HG03045 (cell line): ENCODE results near the gene SURF6.

Source experiments
- ATAC-seq: cut with Tn5 transposase; IDR thresholded peaks from one replicate; pipeline ENCODE4 v1.9.1; 2021; ENCODE audit warnings: mild to moderate bottlenecking, moderate library complexity; ENCODE audit not compliant: unreplicated experiment

The SURF6 gene

DNA sequence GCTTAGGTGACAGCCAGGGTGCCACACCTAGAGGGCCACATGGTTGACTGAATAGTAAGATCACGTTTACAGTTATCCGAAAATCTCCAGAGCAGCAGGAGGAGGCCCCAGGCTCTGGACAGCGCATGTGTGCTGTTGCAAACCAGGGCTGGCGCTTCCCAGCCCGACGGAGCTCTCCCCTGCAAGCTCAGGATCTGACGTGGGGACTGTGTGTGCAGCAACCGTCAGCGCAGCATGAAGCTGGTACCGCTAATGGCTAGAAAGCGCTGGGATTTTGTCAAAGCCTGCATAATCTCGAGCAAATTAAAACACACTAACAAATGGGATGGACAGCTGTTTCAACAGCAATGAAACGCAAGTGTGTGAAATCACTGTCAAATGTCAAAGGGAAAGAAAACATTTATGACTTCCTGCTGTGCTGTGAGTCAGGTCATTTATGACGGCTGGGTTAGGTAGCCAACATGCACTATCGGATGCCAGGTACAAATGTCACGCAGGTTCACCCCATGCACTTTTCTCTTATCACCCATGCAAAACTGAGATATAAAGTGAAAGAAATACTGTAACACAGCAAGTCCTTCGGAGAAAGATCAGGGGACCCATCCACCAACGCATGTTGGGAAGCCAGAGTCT, 32.4 kb upstream of the SURF6 start:
- ATAC-seq = no peak

DNA sequence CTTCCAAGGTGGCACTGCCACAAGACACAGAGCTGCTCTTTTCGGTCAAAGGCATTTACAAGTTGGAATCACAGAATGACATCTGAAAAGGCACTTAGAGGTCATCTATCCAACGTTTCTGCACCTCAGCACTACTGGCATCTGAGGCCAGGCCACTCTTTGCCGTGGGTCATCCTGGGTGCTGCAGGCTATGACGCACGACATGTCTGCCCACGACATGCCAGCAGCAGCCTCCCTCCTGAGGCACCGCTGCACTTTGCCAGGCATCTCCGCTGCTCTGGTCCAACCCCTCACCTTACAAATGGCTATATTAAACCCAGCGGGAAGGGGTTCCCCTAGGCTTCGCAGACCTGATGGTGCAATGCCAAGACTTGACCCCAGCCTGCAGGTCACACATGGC, 31.8 kb upstream of the SURF6 start:
- no peak for ATAC-seq

DNA sequence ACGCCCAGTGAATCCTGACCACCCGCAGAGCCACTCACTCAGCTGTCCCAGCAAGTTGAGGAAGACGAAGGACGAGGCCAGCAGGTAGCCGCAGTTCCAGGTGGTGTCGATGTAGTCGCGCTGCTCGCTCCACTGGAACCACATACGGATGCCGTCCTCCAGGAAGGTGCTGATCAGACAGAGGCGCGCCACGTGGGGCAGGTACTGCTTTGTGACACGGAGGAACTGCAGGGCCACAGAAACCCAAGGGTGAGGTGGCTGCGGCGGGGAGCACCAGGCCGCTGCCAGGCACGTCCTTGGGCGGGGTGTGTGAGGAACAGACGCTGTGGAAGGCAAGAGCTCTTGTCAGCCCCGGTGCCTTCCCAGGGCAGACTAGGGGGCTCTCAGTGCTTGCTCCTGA, 31.2 kb upstream of the SURF6 start:
- no peak for ATAC-seq

DNA sequence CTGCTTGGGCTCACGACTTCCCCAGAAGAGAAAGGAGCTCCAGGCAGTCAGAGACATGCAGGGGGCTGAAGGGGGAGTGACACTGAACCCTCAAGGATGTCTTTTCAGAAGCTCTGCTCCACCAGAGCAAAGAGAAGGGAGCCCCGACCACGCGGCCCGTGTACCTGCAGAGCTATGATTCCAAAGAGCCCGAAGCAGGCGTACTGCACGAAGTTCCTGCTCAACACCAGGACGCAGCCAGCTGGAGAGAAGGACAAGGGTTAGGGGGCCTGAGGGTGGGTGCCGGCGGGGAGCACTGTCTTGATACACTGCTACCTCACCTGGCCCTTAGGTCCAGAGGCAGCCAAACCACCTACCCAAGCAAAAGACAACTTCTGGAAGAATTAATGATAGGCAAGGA, 30.4 kb upstream of the SURF6 start:
- ATAC-seq = no peak

DNA sequence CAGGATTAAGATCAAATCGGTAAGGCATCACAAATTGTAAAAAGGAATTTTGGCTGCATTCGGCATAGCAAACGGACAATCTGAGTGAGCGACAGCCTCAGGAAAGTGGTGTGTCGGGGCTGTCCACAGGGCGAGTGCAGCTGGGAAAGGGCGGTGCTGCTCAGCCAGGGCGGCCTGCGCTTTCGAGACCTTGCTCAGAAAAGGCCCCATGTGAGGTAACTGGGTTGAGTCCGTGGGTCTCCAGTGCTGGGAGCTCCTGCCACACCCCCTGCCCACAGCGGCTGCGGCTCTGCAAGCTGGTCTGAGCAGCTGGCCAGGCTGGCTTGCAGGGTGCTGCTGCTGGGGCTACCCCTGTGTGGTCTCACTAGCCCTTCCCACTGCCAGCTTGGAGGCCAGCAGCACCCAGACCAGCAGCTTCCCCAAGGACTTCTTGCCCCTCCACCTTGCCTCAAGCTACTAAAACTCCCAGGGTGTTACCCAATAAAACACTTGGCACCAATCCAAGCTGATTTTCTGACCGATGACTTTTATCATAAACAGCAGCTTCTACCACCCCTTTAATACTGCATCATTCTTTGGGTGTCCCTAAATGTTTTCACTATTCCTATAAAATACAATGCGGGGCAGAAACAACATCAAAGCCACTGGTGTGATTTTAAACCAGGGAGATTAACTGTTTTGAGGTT, 26.5 kb upstream of the SURF6 start:
- no peak for ATAC-seq

DNA sequence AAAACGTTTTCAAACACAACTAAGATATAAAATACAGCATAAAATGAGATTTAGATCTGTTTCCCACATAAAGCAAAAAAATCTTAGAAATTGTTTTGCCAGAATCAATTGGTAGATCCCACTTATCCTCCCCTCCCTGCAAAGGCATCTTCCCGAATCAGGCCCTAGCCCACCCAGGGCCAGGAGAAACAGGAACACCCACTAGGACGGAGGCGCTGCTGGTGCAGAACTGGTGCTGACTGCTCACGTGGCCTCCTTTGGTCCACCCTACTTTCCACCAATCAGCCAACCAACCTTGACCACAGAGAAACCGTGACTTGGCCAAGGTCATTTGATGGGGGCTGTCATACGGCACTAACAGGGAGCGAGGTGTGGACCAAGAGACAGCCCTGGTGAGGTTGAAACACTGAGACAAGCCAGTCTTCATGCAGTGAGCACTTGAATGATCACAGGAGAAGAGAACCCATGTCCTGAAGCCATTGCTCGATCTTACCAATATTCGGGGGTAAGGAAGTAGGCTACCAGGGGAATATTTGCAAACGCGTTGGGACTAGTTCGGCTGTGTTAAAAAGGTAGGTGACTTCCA, 25.6 kb upstream of the SURF6 start:
- no peak for ATAC-seq

DNA sequence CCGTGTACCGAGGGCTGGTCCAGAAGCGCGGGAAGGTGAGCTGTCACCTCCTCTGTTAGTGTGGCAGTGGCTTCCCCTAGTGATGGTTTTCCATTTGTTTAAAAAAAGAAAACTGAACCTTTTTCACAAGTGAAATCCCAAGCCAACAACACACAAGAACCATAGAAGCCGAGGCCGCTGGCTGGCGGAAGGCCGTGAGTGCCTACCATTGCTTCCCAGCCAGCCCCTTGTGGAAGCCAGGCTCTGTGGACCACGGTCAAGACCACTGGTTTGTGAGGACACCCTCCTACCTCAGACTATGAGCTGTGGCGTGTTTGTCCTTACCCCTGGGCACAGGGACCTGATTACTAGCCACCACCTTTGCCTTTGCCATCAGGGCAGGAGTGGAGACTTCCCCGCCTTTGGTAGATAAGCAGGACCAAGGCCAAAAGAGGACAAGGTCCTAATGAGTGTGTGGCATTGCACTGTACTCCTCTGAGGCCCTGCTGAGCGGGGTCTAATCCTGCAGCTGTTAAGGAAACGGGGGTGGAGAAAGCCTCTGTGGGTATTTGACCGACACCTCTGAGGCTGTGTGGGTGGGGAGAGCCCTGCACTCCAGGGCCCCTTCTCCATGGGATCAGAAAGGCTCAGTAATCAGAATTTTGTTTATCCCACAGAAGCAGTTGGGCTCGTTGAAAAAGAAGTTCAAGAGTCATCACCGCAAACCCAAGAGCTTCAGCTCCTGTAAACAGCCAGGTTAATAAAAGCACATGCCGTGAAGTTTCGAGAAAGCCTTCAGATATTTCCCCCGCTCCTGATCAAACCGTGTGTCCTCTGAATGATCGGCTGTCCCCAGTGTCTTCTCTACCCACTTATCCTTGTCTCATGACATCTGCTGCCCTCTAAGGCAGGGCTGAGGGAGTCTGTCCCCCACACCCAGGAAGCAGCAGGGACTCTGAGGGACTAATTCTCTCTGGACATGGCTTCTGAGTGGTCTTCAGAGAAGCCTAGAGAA, 24.7 kb upstream of the SURF6 start:
- no peak for ATAC-seq

DNA sequence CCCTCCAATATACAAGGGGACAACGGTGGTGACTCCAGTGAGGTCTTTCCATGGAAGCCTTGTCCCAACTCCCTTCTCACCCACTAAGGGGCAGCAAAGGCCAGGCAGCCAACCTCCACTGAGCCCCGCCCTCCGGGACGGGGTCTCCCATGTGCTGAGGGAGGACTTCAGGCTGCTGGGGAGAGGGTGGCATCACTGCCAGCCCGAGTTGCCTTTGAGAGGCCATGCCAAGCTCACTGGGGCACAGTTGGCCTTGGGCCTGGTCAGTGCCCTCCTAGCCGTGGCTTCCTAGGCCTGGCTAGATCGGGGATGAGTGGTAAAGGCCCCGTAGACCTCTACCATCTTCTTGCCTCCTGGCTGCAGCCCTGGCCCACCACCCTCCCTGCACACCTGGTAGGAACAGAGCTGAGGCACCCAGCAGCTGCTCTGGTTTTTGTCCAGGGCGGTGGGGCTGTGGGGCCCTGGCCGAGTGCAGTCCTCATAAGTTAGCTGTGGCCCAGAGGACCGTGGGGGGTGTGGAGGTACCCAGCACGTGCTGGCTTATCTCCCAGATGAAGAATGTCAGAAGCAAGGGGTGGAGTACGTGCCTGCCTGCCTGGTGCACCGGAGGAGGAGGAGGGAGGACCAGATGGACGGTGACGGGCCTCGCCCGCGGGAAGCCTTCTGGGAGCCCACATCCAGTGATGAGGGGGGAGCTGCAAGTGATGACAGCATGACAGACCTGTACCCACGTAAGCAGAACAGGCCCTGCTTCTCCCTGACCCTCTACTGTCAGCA, 23.6 kb upstream of the SURF6 start:
- ATAC-seq = no peak

DNA sequence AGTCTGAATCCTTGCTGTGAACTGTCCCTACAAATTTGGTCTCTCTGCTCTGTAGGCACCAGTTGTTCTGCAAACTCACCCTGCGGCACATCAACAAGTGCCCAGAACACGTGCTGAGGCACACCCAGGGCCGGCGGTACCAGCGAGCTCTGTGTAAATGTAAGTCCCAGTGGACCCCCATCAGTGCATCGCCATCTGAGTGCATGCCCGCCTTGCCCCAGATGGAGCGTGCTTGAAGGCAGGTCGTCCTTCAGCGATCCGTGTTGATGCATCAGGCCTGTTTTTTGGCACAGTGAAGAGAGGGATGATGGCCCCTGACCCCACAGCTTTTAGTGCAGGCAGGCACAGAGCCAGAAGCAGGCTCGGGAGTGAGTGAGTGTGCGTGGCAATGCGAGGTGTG, 21.7 kb upstream of the SURF6 start:
- no peak for ATAC-seq

DNA sequence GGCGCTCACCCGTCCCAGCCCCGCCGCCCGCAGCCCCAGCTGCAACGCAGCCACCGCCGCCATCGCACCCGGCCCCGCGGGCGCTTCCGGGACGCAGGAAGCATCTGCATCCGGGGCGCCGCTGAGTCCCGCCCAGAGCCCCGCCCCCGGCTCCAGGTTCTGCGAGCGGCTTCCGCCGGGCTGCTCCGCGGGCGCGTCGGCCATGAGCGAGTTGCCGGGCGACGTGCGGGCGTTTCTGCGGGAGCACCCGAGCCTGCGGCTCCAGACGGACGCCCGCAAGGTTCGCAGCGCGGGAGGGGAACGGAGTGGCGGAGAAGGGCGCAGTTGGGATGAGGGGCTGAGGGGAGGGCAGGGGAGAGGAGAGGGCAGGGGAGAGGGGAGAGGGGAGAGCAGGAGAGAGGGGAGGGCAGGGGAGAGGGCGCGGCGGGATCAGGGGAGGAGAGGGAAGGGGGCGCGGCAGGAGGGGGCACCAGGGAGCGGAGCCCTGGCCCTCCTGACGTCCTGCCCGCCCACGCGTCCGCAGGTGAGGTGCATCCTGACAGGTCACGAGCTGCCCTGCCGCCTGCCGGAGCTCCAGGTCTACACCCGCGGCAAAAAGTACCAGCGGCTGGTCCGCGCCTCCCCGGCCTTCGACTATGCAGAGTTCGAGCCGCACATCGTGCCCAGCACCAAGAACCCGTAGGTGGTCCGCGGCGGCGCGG, 20.6 kb upstream of the SURF6 start, which contains the start of the genes SURF1 and SURF2:
TSS of gene SURF1 (minus strand) at position 97 of the 701 bp plus-strand sequence. CDS start at position 63, 34 bp downstream.
TSS of gene SURF2 (plus strand) at position 160 of the 701 bp plus-strand sequence. CDS start at position 203, 43 bp downstream.
- ATAC-seq = peak; percentile 57

DNA sequence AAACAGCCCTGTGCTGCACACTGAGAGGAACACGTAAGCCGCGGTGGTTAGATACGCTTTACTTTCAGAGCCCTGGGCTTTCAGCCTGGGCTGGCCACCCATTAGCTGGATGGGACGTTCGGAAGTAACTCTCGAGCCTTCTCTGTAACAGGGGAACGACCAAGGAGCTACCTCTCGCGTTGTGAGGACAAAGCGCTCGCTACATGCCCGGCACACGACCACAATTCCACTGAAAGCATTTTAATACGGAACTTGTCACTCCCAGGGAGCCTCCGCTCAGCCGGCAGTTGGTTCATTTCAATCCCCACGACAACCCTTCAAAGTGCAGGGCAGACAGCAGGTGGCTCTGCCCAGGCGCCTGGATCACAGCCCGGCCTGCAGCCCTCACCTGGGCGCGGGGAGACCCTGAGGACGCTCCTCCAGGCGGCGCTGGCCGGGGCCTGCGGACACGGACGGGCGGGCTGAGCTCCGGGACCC, 19.9 kb upstream of the SURF6 start:
- peak; percentile 32 for ATAC-seq

DNA sequence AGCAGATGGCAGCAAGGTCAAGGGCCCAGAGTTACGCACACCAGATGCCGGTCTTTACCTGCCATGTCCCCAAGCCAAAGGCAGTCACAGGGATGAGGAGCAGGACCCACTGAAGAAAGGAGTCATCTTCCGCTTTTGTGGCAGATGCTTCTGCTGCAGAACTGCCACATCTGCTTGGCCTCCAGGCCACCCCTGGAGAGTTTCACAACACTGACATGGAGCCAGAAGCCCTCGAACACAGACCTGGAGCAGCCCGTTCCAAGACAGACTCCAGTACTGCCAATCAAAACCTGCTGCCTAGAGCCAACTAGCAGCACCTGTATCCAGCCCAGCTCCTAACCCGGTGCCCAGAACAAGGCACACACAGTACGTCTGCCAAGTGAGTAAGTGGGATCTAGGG, 18.8 kb upstream of the SURF6 start:
- ATAC-seq = no peak

DNA sequence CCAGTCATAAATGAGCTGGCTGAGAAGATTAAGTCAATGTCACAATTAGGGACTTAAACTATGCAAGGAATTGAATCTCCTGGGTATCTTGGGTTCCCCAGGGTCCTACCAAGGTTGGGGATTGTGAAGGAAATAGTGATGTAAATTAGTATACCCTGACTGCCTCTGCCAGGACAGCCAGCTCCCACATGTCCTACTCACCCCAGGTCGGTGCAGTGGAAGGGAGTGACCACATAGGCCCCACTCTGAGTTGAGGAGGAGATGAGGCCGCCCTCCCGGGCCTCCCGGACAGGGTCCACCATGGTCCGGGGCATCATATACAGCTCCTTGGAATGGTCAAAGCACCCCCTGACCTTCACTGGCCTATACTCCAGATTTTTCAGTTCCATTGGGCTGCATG, 17.6 kb upstream of the SURF6 start:
- no peak for ATAC-seq

DNA sequence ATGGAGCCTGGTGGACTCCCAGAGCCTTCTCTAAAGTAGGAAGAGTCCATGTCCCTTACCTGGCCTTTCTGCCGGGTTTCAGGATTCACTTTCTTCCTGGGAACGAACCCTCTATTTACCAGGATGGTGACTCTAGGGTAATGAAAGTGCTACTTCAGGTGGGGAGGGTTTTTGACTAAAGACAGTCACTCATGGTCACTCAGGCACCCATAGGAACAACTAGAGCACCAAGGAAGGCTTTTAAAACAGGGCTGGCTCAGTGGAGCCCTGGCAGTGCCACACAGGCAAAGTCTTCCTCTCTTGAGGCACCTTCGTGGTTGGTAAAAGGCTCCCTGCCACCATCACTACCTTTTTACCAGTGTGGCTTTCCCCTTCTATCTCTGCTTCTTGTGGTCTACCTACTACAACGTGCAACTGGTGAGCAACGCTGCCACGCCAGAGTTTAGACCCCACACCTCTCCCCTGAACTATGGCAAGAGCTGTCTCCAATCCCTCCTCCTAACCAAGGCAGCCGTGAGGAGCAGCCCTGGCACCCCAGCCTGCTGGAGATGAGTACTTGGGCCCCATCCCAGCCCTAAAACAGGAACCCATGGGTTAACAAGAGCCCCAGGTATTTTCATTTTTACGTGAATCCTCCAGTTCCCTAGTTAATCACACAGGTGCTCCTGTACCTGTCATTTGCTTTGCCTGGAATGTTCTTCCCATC, 16.8 kb upstream of the SURF6 start:
- no peak for ATAC-seq

DNA sequence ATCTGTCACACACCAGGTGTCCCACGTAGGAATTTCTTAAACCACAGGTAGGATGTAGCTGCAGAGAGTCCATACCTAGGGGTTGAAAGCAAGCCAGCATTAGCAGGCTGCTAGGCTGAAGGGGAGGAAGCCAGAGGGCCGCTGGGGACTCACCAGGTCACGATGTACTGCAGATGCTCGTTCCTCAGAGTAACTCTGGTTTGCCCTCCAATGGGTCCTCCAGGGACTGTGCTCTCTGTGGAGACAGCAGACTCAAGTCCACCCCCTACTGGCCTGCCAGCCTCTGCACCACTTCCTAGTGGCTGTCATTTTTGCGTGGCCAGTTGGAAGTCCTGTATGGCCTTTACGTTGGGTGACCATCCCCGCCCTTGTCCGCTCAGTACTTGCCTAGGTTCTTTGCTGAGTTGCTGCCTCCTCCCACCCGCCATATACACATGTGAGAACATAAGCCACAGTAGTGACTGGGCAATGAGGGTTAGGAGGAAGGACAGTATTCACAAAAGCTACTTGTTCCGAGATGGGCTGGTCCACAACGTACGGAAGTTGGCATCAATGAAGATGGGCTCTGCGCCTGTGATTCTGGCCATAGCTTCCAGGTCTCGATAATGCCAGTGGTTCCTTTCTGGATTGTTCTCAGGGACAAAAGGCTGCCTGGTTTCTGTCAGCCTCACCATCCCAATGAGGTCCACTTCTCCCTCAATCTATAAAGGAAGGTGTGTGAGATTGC, 16.1 kb upstream of the SURF6 start:
- no peak for ATAC-seq

DNA sequence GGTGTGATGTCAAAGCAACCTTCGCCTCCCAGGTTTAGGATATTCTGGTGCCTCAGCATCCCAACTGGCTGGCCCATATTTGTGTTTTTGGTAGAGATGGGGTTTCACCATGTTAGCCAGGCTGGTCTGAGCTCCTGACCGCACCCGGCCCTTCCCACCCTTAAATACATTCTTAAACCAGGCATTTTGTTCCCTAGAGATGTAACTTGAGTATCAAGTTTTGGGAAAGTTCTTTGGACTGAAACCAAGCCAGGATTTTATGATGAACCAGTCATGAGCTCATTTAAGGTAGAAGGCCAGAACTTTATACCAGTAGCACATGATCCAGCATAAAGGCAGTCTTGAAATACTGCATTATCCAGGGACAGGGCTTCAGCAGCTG, 15.5 kb upstream of the SURF6 start:
- ATAC-seq = no peak

DNA sequence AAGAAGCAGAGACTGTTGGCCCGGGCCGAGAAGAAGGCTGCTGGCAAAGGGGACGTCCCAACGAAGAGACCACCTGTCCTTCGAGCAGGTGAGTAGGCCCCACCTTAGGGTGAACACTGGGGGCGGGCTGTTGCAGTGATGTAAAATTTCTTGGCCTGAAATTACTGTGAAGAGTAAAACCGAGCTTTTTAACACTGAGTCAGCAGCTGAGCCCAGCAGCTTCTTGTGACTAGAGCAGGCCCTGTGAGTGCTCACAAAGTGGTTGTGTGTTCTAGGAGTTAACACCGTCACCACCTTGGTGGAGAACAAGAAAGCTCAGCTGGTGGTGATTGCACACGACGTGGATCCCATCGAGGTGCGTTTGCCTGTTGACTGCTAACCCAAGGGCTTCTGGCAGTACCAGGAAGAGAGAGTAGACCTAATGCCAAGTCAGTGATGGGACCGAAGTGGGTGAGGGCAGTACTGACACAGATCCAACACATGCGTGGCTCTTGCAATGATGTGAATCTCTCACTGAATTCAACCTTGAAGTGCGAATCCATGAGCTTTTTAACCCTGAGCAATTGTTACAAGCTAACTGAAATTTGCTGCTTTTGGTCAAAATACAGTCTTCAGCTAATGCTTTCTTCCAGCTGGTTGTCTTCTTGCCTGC, 14.1 kb upstream of the SURF6 start:
- no peak for ATAC-seq
